PFSK-1 (cell line): ENCODE measurements around the gene C12orf57.

Source experiments
- FOXP2 ChIP-seq: optimal IDR thresholded peaks from 2 replicates; pipeline ENCODE3; 2011; ENCODE audit warnings: borderline replicate concordance, control low read depth, inconsistent platforms; ENCODE audit not compliant: insufficient read depth; ENCODE audit errors: extremely low read length, extremely low read depth
- POLR2AphosphoS5 ChIP-seq: IDR thresholded peaks from 2 replicates; pipeline ENCODE4 v1.6.1; 2012; ENCODE audit warnings: low read depth, mild to moderate bottlenecking, control low read depth, low read length, moderate library complexity
- SIN3A ChIP-seq: IDR thresholded peaks from 2 replicates; pipeline ENCODE4 v1.6.1; 2012; ENCODE audit warnings: mild to moderate bottlenecking, low read length, moderate library complexity, borderline replicate concordance; ENCODE audit not compliant: insufficient read depth
- TAF1 ChIP-seq: IDR thresholded peaks from 2 replicates; pipeline ENCODE4 v1.6.1; 2012; ENCODE audit warnings: low read length, control low read depth, borderline replicate concordance; ENCODE audit not compliant: insufficient read depth
- TF ChIP-seq, protein P1 (sequence below), 2 experiments: IDR thresholded peaks; 2 replicates each; pipeline versions ENCODE4 v1.6.1 to v1.8.0; 2011 to 2012; ENCODE audit warnings: low read depth in 2 of 2, low read length in 2 of 2, control low read depth in 1 of 2, inconsistent platforms in 1 of 2, mild to moderate bottlenecking in 1 of 2, moderate library complexity in 1 of 2; ENCODE audit not compliant: insufficient read depth in 1 of 2

Gene C12orf57

DNA sequence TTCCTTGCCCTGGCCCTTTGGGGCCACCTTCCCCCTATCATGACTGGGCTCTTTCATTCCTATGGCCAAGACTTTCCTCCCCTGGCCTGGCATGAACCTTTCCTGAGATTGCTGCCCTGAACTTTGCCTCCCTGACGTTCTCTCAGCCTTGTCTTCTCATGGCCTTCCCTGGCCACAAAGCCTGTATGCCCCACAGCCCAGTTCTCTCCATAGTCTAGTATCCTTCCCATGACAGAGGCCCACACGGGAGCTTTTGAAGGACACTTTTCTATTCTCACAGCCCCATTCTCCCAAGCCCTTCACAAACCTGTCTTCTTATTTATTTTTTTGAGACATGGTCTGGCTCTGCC, 4.7 kb upstream of the C12orf57 start:
- TF ChIP-seq TAF1: no peak
- TF ChIP-seq POLR2AphosphoS5: no peak
- no peak for TF ChIP-seq FOXP2
- TF ChIP-seq SIN3A: no peak
- TF ChIP-seq, protein P1, sequence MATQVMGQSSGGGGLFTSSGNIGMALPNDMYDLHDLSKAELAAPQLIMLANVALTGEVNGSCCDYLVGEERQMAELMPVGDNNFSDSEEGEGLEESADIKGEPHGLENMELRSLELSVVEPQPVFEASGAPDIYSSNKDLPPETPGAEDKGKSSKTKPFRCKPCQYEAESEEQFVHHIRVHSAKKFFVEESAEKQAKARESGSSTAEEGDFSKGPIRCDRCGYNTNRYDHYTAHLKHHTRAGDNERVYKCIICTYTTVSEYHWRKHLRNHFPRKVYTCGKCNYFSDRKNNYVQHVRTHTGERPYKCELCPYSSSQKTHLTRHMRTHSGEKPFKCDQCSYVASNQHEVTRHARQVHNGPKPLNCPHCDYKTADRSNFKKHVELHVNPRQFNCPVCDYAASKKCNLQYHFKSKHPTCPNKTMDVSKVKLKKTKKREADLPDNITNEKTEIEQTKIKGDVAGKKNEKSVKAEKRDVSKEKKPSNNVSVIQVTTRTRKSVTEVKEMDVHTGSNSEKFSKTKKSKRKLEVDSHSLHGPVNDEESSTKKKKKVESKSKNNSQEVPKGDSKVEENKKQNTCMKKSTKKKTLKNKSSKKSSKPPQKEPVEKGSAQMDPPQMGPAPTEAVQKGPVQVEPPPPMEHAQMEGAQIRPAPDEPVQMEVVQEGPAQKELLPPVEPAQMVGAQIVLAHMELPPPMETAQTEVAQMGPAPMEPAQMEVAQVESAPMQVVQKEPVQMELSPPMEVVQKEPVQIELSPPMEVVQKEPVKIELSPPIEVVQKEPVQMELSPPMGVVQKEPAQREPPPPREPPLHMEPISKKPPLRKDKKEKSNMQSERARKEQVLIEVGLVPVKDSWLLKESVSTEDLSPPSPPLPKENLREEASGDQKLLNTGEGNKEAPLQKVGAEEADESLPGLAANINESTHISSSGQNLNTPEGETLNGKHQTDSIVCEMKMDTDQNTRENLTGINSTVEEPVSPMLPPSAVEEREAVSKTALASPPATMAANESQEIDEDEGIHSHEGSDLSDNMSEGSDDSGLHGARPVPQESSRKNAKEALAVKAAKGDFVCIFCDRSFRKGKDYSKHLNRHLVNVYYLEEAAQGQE (IDR thresholded peaks at IDR 0.05; ENCODE audit: insufficient read depth in 1 of 2, low read depth in 2 of 2, low read length in 2 of 2): no peak

DNA sequence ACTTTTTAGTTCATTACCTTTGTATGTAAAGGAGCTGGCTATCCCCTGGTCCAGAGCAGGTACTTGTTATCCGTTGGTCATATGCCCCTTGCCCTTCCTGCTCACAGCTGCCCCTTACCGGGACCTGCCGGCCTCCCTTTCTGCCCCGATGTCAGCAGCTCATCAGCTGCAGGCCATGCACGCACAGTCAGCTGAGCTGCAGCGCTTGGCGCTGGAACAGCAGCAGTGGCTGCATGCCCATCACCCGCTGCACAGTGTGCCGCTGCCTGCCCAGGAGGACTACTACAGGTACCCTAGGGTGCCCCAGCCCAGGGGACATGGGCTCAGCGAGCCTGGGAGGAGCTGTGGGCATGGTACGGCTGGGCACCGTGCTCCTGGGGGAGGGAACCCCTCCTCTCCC, 2.6 kb upstream of the C12orf57 start:
- TF ChIP-seq POLR2AphosphoS5: no peak
- no peak for TF ChIP-seq SIN3A
- TF ChIP-seq, protein P1 (IDR thresholded peaks at IDR 0.05; ENCODE audit: insufficient read depth in 1 of 2, low read depth in 2 of 2, low read length in 2 of 2): no peak
- no peak for TF ChIP-seq TAF1
- no peak for TF ChIP-seq FOXP2

DNA sequence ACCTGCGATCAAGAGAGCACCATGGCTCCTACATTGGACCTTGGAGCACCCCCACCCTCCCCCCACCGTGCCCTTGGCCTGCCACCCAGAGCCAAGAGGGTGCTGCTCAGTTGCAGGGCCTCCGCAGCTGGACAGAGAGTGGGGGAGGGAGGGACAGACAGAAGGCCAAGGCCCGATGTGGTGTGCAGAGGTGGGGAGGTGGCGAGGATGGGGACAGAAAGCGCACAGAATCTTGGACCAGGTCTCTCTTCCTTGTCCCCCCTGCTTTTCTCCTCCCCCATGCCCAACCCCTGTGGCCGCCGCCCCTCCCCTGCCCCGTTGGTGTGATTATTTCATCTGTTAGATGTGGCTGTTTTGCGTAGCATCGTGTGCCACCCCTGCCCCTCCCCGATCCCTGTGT, 2.0 kb upstream of the C12orf57 start:
- TF ChIP-seq SIN3A (no peak), POLR2AphosphoS5 (no peak), FOXP2 (no peak)

DNA sequence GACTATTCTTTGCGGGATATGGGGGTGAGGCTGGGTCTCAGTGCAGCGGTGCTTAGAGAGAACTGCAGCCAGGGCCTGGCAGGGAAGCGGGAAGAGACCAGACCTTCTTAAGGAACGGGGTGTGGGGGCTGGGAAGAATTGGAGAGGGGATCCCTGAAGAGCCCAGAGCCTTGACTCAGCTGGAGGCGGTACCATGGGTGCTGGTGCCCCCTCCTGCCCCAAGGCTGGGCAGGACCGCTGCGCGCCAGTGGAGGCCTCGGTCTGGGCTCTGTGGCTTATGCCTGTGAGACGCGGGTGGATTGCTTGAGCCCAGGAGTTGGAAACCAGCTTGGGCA, 1.5 kb upstream of the C12orf57 start:
- TF ChIP-seq SIN3A: no peak
- TF ChIP-seq, protein P1 (IDR thresholded peaks at IDR 0.05; ENCODE audit: insufficient read depth in 1 of 2, low read depth in 2 of 2, low read length in 2 of 2): no peak
- TF ChIP-seq POLR2AphosphoS5: no peak
- TF ChIP-seq FOXP2: no peak
- TF ChIP-seq TAF1: no peak

DNA sequence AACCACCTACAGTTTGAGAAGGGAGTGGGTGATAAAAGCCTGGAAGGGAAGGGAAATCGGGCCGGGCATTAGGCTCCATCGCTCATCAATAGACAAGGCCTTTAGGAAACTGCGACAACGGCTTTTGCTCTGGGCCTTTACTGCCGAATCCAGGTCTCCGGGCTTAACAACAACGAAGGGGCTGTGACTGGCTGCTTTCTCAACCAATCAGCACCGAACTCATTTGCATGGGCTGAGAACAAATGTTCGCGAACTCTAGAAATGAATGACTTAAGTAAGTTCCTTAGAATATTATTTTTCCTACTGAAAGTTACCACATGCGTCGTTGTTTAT, 467 bp upstream of the C12orf57 start:
- no peak for TF ChIP-seq TAF1
- no peak for TF ChIP-seq FOXP2
- no peak for TF ChIP-seq SIN3A
- no peak for TF ChIP-seq POLR2AphosphoS5
- TF ChIP-seq, protein P1 (IDR thresholded peaks at IDR 0.05; ENCODE audit: insufficient read depth in 1 of 2, low read depth in 2 of 2, low read length in 2 of 2): no peak
